IPS-18a (cell line): Measurements from ENCODE around the gene BMAL1.

ENCODE experiments used
- H3K27ac ChIP-seq: one replicate; pipeline ENCODE4 v1.5.1; 2013; ENCODE audit warnings: low read length
- H3K27me3 ChIP-seq: one replicate; pipeline ENCODE4 v1.6.1; 2013; ENCODE audit warnings: mild to moderate bottlenecking, low read length; ENCODE audit not compliant: control insufficient read depth, insufficient read depth
- H3K36me3 ChIP-seq: one replicate; pipeline ENCODE4 v1.6.1; 2013; ENCODE audit warnings: low read depth, low read length; ENCODE audit not compliant: control insufficient read depth
- H3K4me1 ChIP-seq: one replicate; pipeline ENCODE4 v1.6.1; 2013; ENCODE audit warnings: low read depth, low read length; ENCODE audit not compliant: control insufficient read depth
- H3K4me3 ChIP-seq: one replicate; pipeline ENCODE4 v1.5.1; 2013; ENCODE audit warnings: low read length
- H3K9ac ChIP-seq: one replicate; pipeline ENCODE4 v1.6.1; 2013; ENCODE audit warnings: mild to moderate bottlenecking, low read length, moderate library complexity
- H3K9me3 ChIP-seq: one replicate; pipeline ENCODE4 v1.6.1; 2013; ENCODE audit warnings: low read depth, low read length; ENCODE audit not compliant: control insufficient read depth

Gene BMAL1

GRCh38 chr11:13324709-13325108 is 47.1 kb downstream of the BMAL1 start:
- no peaks in the 10 kb centered on the region for H3K36me3 ChIP-seq
- H3K4me3 ChIP-seq, result no peak overlapping the region
- no peaks in the 10 kb centered on the region for H3K4me1 ChIP-seq
- no peak overlapping the region for H3K27ac ChIP-seq
- no peaks in the 10 kb centered on the region for H3K27me3 ChIP-seq
- H3K9ac ChIP-seq, result no peak overlapping the region
- no peaks in the 10 kb centered on the region for H3K9me3 ChIP-seq

GRCh38 chr11:13327421-13327820 is 49.8 kb downstream of the BMAL1 start:
- H3K27ac ChIP-seq, result no peak overlapping the region
- H3K36me3 ChIP-seq, result no peaks in the 10 kb centered on the region
- no peaks in the 10 kb centered on the region for H3K4me1 ChIP-seq

DNA sequence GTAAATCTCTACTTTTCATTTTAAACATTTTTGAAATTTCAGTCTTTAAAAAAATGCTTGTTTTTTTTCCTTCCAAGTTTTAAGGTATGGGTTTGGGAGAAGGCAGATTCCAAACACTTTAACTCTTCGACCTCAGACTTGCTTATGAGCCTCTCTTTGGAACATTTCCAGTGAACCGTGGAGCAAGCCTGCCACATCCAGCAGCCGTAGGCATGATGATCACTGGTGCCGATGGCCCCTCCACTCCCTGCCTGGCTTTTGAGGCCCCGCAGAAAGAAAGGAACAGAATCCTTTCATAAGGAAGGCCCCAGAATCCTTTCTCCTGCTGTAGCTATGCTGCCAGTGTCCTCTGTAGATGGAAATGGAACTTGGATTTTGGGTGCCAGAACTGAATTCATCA is 50.7 kb downstream of the BMAL1 start:
- no peaks in the 10 kb centered on the region for H3K36me3 ChIP-seq
- no peaks in the 10 kb centered on the region for H3K27me3 ChIP-seq
- H3K9ac ChIP-seq, result no peak overlapping the region
- H3K27ac ChIP-seq, result no peak overlapping the region
- H3K4me3 ChIP-seq, result no peak overlapping the region
- no peaks in the 10 kb centered on the region for H3K4me1 ChIP-seq
- H3K9me3 ChIP-seq, result no peaks in the 10 kb centered on the region

More at GRCh38 chr11:13327421-13327820, 49.8 kb downstream of the BMAL1 start:
- no peak overlapping the region for H3K4me3 ChIP-seq
- H3K9me3 ChIP-seq, result no peaks in the 10 kb centered on the region
- H3K9ac ChIP-seq, result no peak overlapping the region
- no peaks in the 10 kb centered on the region for H3K27me3 ChIP-seq

DNA sequence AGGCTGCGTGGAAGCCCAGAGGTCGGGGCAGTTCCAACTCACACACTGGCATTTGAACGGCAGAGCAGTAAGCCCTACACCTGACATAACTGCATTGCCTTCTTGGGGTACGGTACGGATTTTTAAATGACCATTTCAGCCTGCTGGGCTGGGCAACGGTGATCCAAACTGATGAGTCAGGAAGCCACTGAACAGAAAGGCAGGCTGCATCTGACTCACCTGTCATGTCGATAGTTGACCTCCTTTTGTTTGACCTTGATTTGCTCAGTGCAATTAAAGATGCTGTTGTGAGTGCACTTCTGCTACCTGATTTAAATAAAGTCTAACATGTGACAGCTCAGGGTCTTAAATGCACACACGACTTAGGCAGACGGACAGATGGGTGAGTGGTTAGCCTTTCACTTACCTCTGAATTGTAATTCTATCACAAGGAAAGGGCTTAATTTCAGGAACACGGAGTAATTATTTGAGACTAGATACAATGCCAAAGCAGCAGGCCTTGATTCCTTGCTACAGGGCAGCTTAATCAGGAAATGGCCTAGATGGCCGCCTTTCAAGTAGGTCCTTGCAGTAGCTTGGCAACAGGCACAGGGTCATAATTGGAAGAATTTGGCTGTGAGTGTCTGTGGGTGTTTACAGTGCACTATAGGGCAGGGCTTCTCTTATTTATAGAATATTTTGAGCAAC is 52.2 kb downstream of the BMAL1 start:
- Histone ChIP-seq H3K27ac (no peak overlapping the region), H3K36me3 (no peaks in the 10 kb centered on the region), H3K27me3 (no peaks in the 10 kb centered on the region), H3K9ac (no peak overlapping the region), H3K9me3 (no peaks in the 10 kb centered on the region), H3K4me1 (no peaks in the 10 kb centered on the region), H3K4me3 (no peak overlapping the region)

DNA sequence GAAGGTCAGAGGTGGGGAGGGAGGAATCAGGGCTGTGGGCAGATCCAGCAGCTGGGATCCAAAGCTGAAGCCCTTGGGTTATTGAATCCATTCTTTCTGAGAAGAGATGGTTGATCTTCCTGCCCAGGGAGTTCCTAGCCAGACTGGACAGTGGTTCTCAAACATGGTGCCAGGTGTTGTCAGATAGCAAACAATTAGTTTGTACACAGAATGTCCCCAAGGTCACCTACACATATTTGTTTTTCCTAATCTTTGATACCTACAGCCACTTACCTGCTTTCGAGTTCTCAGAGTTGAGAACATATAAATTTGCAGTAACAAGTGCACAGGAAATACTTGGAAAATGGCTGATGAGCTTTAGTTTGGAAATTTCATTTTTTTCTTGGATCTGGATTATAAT is 54.5 kb downstream of the BMAL1 start:
- Histone ChIP-seq H3K9me3 (no peaks in the 10 kb centered on the region), H3K9ac (no peak overlapping the region), H3K4me1 (no peaks in the 10 kb centered on the region), H3K4me3 (no peak overlapping the region), H3K27ac (no peak overlapping the region), H3K27me3 (no peaks in the 10 kb centered on the region), H3K36me3 (no peaks in the 10 kb centered on the region)

- Histone ChIP-seq H3K4me1 (no peaks in the 10 kb centered on the region), H3K36me3 (no peaks in the 10 kb centered on the region), H3K9me3 (no peaks in the 10 kb centered on the region), H3K27me3 (no peaks in the 10 kb centered on the region), H3K4me3 (no peak overlapping the region), H3K27ac (no peak overlapping the region), H3K9ac (no peak overlapping the region)
These were observed 55.9 kb downstream of the BMAL1 start for GRCh38 chr11:13333456-13333957.

GRCh38 chr11:13334034-13334786 is 56.6 kb downstream of the BMAL1 start:
- no peak overlapping the region for H3K9ac ChIP-seq
- H3K4me1 ChIP-seq, result no peaks in the 10 kb centered on the region
- H3K9me3 ChIP-seq, result no peaks in the 10 kb centered on the region
- H3K27ac ChIP-seq, result no peak overlapping the region
- H3K36me3 ChIP-seq, result no peaks in the 10 kb centered on the region
- H3K4me3 ChIP-seq, result no peak overlapping the region
- H3K27me3 ChIP-seq, result no peaks in the 10 kb centered on the region

DNA sequence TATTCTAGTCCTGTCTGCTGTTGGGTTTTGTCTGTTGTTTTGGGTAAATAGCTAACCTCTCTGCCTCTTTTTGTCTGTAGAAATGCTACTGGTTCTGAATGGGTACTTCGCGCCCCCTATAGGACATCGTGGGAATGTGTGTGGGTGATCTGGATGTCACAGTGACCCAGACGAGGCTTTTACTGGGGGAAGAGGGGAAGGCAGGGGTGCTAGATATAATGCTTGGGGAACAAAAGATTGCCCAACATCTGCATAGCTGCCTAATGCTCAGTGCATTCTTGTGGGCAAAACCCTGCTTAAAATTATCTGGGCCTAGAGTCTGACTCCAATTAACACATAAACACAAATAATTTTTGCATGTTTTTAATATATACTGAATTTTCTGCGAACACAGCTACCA is 57.7 kb downstream of the BMAL1 start:
- no peak overlapping the region for H3K27ac ChIP-seq

GRCh38 chr11:13336246-13336878 is 58.8 kb downstream of the BMAL1 start:
- Histone ChIP-seq H3K4me3 (no peak overlapping the region), H3K9ac (no peak overlapping the region), H3K4me1 (no peaks in the 10 kb centered on the region), H3K9me3 (no peaks in the 10 kb centered on the region), H3K27me3 (no peaks in the 10 kb centered on the region), H3K27ac (no peak overlapping the region), H3K36me3 (no peaks in the 10 kb centered on the region)

More for the DNA sequence above, 57.7 kb downstream of the BMAL1 start:
- Histone ChIP-seq H3K27me3 (no peaks in the 10 kb centered on the region), H3K36me3 (no peaks in the 10 kb centered on the region), H3K4me1 (no peaks in the 10 kb centered on the region), H3K9ac (no peak overlapping the region), H3K4me3 (no peak overlapping the region), H3K9me3 (no peaks in the 10 kb centered on the region)

DNA sequence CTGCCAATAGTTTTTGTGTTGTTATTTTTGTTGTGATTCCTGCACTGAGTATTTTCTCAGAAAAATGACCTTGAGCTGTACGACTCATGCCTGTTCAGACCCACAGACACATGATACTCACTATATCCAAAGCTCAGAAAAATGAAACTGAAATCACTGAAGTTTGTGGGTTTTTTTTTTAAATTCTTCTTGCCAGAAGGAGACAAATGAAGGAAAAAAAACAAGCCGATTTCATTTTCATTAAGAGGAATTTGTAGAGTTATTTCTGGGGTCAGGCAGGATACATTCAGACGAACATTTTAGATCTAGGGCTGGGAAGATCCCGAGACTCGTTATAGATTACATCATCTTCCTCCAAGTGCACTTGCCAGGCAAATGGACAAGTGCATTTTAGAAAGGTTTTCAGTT is 60.4 kb downstream of the BMAL1 start:
- Histone ChIP-seq H3K36me3 (no peaks in the 10 kb centered on the region), H3K9me3 (no peaks in the 10 kb centered on the region), H3K4me1 (no peaks in the 10 kb centered on the region), H3K4me3 (no peak overlapping the region), H3K27me3 (no peaks in the 10 kb centered on the region), H3K9ac (no peak overlapping the region), H3K27ac (no peak overlapping the region)

DNA sequence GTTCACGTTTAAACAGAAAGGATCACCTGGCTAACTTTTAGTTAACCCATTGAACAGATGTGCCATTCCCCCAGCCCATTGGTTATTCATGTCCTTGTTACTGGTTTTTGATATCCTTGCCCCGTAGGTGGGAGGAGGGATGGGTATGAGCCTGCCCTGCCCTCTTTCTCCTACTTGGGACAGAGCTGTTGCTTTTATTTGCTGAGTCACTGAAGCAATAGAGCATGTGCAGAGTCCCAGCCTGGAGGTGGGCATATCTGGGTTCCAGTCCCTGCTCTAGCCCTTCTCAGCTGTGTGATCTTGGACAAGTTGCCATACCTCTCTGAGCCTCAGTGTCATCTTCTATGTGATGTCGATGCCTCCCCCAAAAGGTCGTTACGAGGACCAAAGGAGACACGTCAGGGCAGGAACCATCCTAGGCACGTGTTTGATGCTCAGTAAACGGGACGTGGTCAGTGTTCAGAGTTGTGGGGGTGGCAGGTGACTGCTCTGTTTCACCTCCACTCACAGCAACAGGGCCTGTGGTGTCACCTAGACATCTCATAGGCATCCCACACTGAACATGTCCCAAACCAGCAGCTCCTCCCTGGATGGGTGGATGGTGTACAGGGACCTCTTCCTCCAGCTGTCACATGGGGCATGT is 61.0 kb downstream of the BMAL1 start:
- H3K9me3 ChIP-seq, result no peaks in the 10 kb centered on the region
- no peak overlapping the region for H3K27ac ChIP-seq
- no peak overlapping the region for H3K4me3 ChIP-seq
- no peaks in the 10 kb centered on the region for H3K36me3 ChIP-seq
- H3K27me3 ChIP-seq, result no peaks in the 10 kb centered on the region
- H3K9ac ChIP-seq, result no peak overlapping the region
- H3K4me1 ChIP-seq, result no peaks in the 10 kb centered on the region
